GM19351 (cell line): ENCODE measurements around the gene PC.
A peak's percentile ranks its signal among the peaks of the same experiment; 100 is the strongest.

Experiments used
- ATAC-seq: cut with Tn5 transposase; IDR thresholded peaks from one replicate; pipeline ENCODE4 v1.9.1; 2021; ENCODE audit warnings: mild to moderate bottlenecking, moderate library complexity; ENCODE audit not compliant: unreplicated experiment

PC gene

DNA sequence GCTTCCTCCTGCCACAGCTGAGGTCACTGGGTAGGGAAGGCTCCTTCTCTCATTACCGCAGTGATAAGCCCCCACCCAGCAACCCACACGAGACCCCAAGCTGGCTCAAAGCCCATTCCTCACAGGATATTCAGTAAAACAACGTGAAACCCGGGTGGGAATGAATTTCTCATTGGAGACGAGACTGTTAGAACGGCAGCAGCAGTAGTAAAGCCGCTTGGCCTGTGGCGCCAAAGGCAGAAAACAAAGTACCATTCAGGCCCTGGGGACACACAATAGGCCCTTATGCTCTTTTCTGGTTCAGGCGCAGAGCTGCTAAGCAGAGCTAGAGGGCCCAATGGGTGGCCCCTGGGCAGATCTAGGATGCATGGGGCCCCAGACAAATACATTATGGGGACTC, 45.3 kb downstream of the PC start:
- ATAC-seq: no peak

DNA sequence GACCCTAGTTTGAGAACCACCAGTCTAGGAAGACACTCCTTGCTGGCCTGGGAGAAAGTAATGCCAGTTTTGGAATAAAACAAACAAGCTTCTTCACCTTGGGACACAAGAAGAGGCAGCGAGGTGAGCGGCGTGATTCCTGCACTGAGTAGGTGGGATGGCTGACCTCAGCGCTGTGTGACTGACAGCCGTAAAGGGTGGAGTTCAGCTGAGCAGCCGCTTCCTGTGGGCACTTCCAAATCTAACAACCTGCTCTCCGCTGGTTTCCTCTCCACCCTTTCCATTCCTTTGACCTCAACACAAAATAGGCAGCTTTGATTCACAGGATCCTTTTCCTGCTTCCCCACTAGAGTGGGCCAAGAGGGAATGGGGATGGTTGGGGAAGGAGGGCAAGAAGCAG, 45.8 kb downstream of the PC start:
- ATAC-seq: no peak

DNA sequence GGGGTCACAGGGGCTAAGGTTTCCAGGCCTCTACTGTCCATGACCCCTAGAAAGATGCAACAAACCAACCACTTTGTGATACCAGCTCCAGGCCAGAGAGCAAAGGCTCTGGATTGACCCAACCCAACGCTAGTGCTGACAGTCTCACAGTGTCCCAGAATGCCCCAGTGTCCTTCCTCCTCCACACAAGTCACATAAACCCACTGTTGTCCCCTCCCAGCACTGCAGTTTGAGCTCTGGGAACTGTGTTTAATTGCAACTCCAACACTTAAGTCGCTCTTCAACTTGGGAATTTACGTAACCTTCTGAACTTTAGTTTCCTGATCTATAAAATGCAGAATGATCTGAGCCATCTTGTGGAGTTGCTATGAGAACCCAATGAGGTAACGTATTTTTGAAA, 47.5 kb downstream of the PC start:
- ATAC-seq: no peak

DNA sequence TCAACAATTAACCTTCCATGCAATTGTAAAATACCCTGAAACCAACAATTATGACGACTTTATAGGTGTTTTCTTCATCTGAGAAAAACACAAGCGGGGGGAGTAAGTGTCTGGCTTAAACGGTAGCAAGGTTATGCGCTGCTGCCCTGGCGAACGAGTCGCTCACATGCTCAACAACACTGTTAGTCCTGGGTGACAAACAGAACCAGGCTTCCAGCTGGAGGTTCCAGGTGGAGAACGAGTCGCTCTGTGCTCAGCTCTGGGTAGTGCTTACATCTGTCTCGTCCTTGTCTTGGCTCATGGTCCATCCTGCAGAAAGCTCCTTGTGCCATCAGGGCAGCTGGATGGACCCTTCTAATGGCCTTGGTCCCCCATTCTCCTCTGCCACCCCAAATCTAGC, 48.2 kb downstream of the PC start:
- no peak for ATAC-seq

DNA sequence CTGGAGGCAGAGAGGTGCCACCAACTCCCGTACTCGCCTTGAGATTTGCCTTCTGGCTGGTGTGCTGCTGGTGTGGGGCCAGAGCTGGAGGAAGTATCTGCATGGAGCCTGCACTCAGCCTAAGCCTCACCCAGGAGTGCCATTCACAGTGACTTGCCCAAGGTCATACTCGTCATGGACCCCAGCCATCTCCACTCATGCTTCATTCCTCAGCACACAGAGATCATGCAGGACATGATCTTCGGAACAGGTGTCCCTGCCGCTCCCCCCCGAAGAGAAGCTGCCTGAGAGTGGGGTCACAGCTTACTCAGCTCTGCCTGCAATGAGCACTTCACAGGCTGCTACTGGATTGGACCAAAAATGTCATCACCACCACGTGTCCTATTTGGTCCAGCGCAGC, 49.0 kb downstream of the PC start:
- ATAC-seq: no peak

DNA sequence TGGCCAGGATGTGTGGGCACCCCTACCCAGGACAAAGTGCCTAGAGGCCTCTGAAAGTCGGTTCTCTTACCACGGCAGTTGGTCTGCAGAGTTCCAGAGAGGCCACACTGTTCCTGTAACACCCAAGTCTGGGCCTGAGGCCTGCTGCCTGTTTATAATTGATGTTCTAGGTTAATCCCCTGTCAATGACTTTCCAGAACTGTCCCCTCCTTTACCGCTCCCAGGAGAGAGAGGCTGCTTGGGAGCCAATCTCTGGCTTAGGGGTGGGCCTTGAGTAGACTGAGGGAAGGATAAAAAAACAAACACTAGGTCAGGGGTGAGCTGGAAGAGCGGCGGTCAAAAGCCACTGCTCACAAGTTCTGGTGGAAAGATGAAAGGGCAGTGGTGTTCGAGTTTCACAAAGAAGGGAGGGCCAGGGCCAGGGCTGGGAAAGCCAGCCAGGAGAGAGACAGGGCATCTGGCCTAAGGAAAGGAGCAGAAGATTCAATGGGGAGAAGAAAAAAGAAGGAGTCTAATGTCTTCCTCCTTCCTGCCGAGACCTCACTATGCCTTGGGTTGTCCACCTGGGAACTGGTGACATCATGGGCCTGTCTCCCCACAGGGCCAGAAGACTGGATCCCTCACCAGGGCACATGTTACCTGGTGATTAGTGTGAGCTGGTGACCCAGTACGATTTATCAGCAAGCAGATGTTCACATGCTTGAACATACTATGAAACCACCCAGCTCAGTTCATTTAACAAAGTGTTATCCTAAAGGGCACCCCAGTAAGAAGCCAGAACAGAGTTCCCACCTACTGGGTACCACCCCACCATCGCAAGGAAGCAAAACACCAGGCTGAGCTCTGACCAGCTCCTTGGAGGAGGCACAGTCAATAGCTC, 50.2 kb downstream of the PC start:
- ATAC-seq: no peak

DNA sequence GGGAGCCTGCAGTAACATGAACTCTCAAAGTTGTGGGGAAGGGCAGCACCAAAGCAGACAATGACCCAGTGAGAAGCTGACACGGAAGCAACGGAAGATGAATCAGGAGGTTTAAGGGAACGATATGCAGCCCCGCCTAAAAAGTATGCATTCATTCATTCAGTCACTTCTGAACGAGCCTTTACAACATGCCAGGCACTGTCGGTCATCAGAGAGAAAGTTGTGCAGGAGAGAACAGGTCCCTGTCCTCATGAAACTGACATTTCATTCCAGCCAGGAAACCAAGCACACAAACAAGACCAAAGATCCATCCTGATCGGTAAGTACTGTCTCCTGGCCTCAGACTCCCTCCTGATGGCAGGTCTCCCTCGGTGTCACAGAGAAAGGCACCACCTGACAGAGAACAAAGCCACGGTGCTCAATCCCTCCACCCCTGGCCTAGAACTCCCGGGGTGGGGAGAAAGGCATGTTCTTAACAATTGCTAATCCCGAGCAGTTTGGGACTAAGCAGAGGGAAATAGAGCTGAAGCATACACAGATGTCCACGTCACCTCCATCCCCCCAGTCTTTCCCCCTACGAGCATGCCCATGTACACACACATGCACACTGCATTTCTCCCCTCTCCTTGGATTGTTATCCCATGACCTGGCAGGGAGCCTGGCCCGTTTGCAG, 52.0 kb downstream of the PC start:
- ATAC-seq: no peak

DNA sequence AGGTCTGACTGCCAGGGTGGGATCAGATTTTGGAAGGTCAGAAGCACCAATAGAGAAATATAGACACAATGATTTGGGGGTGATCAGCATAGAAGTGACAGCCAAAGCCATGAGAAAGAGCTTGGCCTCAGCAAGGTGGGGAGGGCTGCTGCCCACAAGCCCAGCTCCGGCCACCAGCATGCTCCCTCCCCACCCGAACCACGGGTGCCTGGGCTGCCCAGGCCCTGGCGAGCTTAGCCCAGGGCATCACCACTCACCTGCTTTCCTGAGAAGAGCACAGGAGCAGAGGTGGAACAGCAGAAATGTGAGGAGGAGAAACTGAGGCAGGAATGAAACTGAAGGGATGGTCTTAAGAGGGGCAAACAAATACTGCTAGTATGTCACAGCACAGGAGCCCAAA, 52.6 kb downstream of the PC start:
- ATAC-seq: no peak

DNA sequence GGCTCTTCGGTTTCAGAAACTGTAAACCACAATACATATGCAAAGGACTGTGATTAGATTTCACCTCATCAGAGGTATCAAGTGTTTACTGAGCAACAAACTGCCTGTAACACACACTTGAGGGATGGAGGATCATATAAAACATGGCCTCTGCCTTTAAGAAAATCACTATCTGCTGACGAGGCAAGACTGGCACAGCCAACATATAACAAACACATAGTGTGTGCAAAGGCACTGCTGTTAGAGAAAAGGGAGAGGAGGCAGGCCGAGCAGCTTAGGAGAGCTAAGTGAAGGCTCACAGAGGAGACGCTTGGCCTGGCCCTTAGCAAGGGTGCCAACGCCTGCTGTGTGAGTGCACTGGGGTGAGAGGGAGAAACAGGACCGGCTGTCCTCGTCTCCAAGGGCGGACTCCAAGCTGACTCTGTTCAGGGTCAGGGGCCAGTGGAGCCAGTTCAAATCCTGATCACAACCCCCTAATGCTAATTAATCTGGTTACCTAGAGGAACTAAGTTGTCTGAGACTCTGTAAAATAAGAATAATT, 53.1 kb downstream of the PC start:
- ATAC-seq: no peak

DNA sequence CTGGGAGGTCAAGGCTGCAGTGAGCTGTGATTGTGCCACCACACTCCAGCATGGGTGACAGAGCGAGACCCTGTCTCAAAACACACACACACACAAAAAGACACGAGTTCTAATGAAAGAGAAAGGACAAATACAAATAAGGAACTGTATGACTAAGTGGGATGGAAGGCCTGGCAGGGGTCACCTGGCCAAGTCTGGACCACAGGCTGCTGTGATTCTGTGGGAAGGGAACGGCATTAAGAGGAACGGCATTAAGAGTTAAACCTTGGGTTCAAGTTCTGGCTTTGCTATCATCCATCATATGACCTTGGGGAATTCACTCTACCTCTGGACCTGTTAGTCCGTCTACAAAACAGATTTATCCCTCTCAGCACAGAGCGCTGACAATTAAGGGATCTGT, 53.6 kb downstream of the PC start:
- no peak for ATAC-seq

DNA sequence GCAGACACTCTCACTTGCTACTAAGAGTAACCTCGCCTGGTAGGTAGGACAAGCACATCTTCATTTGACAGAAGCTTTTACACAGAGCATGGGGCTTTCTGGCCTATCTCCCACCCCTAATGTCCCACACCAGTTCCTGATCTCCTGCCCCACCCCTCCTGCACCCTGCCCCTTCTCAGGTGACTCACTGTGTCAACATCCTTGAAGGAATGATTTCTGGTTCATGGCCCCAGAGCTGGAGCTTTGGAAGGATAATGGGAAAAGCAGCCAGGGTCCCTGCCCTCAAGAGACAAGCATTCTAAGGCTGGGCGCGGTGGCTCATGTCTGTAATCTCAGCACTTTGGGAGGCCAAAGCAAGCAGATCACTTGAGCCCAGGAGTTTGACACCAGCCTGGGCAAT, 54.1 kb downstream of the PC start:
- ATAC-seq: no peak

DNA sequence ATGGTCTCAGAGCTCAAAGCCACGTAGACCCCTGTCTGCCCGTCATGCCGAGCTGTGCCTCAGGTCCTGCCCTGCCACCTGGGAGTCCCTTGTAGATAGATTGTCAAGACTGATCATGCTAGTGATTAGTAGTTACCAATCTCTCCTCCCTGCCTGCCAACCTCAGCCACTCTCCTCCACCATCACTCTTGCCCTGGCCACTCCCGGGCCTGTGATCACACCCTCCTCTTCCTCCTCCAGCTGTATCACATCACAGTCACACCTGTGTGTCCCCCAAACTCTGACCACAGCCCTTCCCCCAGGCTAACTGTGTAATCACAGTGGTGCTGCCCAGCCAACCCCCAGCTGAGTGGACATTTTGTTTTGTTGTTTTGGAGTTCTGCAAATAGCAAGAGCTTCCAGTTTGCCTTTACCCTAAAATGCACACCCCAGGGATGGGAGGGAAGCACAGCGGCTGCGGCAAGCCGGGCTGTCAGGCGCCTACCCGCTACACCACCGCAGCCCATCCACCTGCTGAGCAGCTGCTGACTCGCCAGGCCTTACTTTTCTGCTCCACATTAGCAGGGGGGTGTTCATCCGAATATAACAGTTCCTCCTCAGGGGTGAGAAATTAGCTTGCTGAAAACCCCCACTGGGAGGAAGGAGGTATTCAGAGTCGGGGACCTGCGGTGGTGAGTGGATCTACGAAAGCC, 55.6 kb downstream of the PC start:
- no peak for ATAC-seq

DNA sequence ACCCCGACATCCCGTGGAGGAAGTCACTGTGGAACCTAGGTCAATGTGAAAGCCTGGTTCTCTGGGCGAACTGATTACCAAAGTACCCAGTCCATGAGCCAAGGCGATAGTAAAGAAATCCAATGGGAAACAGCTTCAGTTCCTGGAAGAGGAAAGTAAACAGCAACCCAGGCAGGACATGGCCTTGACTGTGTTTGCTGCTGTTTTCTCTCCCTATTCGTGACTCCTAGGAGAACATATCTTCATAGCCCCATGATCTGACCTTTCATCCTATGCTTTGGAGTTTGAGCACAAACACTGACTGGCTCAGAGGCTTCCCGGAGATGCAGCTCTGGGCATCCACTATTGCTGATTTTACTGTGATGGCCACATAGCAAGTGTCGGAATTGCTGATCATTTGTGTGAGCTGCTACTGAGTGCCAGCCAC, 56.2 kb downstream of the PC start:
- no peak for ATAC-seq

DNA sequence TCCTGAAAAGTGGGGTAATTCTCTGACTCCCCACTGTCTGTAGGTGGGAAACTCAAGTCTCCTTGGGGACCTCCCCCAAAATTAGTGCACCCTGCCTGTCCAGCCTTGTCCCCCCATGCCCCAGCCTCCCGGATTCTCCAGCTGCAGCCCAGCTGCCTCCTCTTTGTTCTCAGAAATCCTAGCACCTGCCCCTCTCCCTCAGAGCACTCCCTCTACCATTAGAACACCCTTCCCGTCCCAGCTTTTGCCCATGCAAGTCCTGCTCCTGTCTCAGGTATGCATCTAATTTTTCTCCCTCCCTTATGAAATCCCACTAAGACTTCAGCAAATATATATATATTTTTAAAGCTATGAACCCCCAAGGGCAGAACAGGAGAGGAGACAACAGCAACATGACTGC, 64.0 kb downstream of the PC start:
- no peak for ATAC-seq

DNA sequence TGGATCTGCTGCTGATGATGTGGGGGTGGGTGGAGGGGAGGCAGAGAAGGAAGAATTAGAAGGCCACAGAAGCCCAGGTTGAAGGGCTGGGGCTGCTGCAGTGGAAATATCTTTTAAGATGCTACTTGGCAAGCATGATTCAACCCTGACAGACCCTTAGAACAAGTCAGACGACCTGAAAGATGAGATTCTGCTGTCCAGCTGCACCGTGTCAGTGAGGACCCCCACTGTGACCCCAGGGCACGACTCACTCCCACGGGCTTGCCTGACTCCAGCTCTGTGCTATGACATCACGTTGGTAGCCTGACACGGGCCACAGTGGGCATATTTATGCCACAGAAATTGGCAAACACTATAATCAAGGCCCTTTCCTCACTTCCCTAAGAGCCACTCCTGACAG, 65.3 kb downstream of the PC start:
- no peak for ATAC-seq

DNA sequence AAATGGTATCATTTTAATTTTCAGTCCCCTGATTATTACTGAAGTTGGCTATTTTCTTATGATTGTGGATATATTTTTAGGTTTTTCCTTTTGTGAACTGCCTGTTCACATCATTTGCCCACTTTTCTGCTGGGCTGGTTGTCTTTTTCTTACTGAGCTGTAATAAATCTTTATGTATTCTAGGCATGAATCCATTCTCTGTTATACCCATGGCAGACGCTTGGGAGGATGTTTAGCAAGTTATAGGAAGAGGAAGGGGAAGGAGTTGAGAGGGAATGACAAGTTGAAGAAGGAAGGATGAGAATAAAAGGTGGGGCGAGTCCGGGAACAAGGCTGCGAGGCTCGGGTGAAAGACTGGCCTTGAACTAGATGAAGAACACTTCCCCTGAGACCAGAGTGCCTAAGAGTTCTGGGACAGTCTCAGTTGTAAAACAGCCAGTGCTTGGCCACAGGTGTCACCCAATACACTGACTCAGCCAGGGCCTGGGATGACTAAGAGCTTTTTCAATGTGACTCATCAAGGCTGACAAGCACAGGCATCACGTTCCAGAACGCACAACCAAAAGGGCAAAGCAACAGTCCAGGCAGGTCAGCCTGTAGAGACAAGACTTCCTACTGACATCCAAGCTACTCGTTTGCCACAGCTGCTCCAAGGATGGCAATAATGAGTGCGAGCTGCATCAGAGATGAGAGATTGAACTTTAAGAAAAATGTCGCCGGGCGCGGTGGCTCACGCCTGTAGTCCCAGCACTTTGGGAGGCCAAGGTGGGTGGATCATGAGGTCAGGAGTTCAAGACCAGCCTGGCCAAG, 66.1 kb downstream of the PC start:
- ATAC-seq: peak; percentile 95

DNA sequence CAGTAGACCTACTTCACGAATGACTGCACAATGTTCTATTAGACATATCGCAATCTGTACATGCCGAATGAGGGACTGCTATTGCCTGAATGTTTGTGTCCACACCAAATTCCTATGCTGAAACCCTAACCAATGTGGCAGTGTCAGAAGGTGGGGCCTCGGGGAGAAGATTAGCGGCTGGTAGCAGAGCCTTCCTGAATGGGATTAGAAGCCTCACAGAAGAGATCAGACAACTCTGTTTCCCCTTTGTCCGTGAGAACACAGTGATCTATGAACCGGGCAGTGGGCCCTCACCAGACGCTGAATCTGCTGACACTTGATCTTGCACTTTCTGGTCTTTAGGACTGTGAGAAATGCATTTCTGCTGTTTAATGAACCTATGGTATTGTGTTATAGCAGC, 68.2 kb downstream of the PC start:
- no peak for ATAC-seq

DNA sequence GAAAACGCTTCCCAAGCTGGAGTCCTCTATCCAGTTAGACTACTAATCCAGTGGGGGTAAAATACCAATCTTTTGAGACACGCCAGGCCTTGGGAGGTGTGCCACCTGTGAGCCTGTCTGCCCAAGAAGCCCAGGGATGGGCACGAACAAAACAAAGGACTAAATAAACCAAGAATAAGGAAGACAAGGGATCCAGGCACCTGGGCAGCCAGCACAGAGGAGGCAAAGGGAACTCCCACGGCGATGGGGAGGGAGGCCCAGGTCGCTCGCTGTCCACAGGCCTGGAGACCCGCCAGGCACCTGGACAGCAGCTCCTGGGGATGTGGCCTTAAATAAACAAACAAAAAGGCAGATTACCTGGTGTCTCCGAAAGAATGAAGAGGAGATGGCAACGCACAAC, 69.9 kb downstream of the PC start:
- no peak for ATAC-seq

DNA sequence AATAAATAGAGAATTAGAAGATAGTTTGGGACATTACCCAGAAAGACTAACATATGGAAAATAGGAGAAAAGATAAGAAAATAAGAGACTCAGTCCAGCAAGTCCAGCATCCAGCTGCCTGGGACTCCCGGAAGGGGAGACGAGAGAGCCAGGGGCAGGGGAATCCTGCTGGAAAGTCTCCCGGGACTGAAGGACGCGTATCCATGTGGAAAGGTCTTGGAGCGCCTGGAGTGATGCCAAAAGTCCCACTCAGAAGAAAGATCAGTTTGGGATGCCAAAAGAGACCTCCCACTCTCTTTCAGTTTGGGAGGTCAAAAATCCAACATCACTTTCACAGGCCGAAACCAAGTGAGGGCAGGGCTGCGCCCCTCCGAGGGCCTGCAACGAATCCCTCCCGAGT, 70.7 kb downstream of the PC start:
- no peak for ATAC-seq

DNA sequence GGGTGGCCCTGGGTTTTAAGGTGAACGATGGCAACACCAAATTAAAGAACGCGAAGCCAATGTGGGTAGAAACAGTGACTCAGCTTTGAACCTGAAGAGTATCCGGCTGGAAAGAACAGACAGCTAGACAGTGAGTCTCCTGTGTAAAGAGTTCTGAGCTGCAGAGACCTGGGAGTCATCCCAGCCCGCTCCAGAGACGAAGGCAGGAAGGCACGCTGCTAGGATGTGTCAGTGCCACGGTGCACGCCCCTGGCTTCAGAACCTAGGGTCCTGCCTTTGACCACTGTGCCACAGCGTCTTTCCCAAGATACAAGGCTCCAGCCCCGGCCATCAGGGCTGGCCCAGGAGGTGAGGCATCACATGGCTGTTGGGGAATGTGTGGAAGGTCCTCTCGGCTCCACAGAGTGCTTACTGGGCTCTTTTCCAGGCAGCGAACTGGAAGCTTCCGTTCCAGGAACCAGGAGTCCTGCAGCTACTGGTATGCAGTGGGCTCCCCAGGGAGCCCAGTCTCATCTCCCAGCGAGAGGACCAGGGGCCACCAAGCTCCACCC, 71.4 kb downstream of the PC start:
- ATAC-seq: no peak
